Activated T-helper 17 cell treated with anti-CD3 and anti-CD28 coated beads, Interleukin-2, amount 50 U/mL, for 72 hours (primary cell): Measurements from ENCODE around the gene ARHGAP6. TPM values are rescaled to one million over a fixed set of nuclear protein-coding genes. Genes with fewer than 3 reads are reported as not detected.

Experiments
- ATAC-seq: fragments of 150-1000 bp; cut with Tn5 transposase; replicated peaks from 2 replicates; pipeline ENCODE4 v1.10.0; 2021; ENCODE audit warnings: mild to moderate bottlenecking, moderate library complexity
- H3K27ac Mint-ChIP-seq: one replicate; pipeline ENCODE4 v1.8.0; 2022; ENCODE audit warnings: mixed read lengths
- H3K27me3 Mint-ChIP-seq: one replicate; pipeline ENCODE4 v1.8.0; 2022; ENCODE audit warnings: mixed read lengths
- H3K36me3 Mint-ChIP-seq: one replicate; pipeline ENCODE4 v1.8.0; 2022; ENCODE audit warnings: low read depth, mild to moderate bottlenecking, mixed read lengths
- H3K4me1 Mint-ChIP-seq: one replicate; pipeline ENCODE4 v1.8.0; 2022; ENCODE audit warnings: mixed read lengths
- H3K4me3 Mint-ChIP-seq: one replicate; pipeline ENCODE4 v1.8.0; 2022; ENCODE audit warnings: mild to moderate bottlenecking, mixed read lengths
- H3K9me3 Mint-ChIP-seq: one replicate; pipeline ENCODE4 v1.8.0; 2022; ENCODE audit warnings: mixed read lengths
- total RNA-seq, 2 donors: library from RNA; stranded (reverse); gene quantifications; one replicate each; pipeline ENCODE4 v1.2.3, GENCODE V29; 2022

ARHGAP6 gene
- total RNA-seq, 2 donors from 2014 or later = not detected

DNA sequence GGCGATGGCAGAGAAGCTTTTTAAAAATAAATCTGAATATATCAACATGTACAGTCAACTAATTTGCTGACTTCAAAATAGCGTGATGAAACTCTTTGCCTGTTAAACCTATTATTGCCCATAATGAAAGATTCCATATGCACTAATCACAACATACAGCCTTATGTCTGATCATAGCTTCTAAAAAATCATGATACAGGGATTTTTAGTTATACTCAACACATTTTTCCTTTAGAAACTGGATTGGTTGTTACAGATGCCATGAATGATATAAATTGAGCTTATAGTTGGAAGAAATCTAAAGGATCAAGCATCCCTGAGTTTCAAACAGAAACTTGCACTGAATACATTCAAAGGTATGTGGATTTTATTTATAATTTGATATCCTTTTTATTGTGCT is 372.6 kb downstream of the ARHGAP6 start, which contains the start of gene AMELX:
AMELX (plus strand) TSS at position 301 of the 400 bp plus-strand sequence. CDS start 1,376 bp downstream, outside the sequence.
- H3K36me3 Mint-ChIP-seq = no peaks in the 10 kb centered on the region
- no peaks in the 10 kb centered on the region for H3K4me1 Mint-ChIP-seq
- no peak within 1 kb of the TSS for H3K27ac Mint-ChIP-seq
- no peak for ATAC-seq
- no peaks in the 10 kb centered on the region for H3K27me3 Mint-ChIP-seq
- H3K4me3 Mint-ChIP-seq = no peak within 1 kb of the TSS
- no peaks in the 10 kb centered on the region for H3K9me3 Mint-ChIP-seq

DNA sequence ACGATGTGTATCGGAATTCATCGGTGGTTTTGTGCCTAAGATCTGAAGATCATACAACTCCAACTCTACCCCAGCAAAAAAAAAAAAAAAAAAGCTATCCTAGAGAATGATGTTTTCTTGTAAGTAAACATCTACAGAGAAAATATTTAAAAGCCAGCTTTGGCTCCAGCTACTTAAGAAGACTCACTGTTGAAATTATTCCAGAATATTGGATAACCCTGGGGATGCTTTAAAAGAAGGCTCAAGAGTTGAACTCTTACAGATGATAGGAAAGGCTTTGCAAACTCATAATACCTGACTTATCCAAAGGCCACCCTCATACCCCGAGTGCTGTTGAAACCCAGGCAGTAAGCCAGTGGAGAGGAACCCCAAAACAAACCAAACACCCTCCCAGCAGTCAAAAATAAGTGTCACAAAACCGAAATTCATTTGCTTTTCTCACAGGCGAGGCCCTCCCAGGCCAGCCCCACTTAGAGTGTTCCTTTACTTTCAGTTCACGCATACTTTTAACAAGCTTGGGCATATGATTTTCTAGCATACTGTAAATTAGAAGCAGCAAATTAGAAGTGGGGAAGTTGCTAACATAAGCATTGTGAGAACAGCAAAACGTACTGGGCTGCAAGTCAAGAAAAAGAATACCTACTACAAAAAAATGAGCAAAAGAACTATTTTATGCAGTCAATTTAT is 375.2 kb downstream of the ARHGAP6 start:
- no peaks in the 10 kb centered on the region for H3K9me3 Mint-ChIP-seq
- no peaks in the 10 kb centered on the region for H3K27me3 Mint-ChIP-seq
- no peak for ATAC-seq
- H3K27ac Mint-ChIP-seq = no peak overlapping the region
- no peaks in the 10 kb centered on the region for H3K4me1 Mint-ChIP-seq
- H3K4me3 Mint-ChIP-seq = no peak overlapping the region
- H3K36me3 Mint-ChIP-seq = no peaks in the 10 kb centered on the region

DNA sequence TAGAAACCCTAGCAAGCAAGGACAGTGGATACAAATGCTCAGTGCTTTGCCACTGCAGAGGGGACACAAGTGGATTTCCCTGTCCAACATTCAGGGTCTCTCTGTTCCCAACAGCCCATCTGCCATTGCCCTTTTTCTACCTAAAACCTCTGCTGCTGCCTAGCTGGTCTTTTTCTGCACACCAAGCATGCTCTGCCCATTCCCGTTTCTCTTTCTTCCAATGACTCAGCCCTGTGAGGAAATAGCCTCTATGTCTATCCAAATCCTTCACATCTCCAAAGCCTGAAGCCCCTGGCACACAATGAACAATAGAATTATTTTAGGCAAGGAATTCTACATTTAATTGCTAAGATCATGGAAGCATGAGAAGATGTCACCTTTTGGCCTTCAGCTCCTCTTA is 378.2 kb downstream of the ARHGAP6 start:
- H3K4me1 Mint-ChIP-seq = no peaks in the 10 kb centered on the region
- no peaks in the 10 kb centered on the region for H3K36me3 Mint-ChIP-seq
- no peaks in the 10 kb centered on the region for H3K27me3 Mint-ChIP-seq
- H3K27ac Mint-ChIP-seq = no peak overlapping the region
- ATAC-seq = no peak
- H3K9me3 Mint-ChIP-seq = no peaks in the 10 kb centered on the region
- no peak overlapping the region for H3K4me3 Mint-ChIP-seq

DNA sequence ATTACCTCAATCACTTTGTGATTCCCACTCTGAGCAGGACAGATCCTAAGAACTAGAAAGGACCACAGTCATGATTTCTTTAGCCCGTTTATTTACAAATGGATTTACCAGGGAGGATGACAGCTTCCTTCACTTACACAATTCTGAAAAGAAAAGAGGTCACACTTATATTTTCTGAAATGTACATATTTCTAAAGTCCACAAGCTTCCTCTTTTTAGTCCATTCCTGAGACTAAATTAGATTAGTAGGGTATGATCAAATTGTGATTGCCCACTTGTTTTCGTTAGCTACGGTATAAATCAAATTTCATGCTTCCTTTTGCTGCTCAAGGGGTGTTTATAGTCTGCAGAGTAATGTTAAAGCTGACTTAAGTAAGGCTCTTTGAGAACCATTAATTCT is 380.1 kb downstream of the ARHGAP6 start:
- H3K4me1 Mint-ChIP-seq = no peaks in the 10 kb centered on the region
- H3K4me3 Mint-ChIP-seq = no peak overlapping the region
- ATAC-seq = no peak
- no peak overlapping the region for H3K27ac Mint-ChIP-seq
- H3K9me3 Mint-ChIP-seq = no peaks in the 10 kb centered on the region
- H3K27me3 Mint-ChIP-seq = no peaks in the 10 kb centered on the region
- H3K36me3 Mint-ChIP-seq = no peaks in the 10 kb centered on the region

DNA sequence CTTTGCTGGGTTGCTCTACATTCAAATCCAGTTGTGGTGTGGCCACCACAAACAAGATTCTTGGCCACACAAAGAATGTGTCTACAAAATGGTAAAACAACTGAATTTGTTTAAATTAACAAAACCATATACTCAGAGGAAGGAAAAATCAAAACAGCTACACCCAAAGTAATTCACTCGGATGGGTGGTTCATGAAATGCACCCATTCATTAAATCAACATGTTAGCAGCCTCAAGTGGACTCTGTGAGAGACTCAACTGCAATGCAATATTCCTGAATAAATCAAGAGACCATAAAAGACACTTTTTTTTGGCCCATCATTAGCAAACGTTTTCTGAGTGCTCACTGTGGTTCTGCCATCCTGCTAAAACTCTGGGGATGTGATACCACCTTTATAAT is 383.7 kb downstream of the ARHGAP6 start:
- no peak overlapping the region for H3K27ac Mint-ChIP-seq
- ATAC-seq = no peak
- H3K27me3 Mint-ChIP-seq = no peaks in the 10 kb centered on the region
- no peak overlapping the region for H3K4me3 Mint-ChIP-seq
- no peaks in the 10 kb centered on the region for H3K36me3 Mint-ChIP-seq
- no peaks in the 10 kb centered on the region for H3K9me3 Mint-ChIP-seq
- H3K4me1 Mint-ChIP-seq = no peaks in the 10 kb centered on the region

DNA sequence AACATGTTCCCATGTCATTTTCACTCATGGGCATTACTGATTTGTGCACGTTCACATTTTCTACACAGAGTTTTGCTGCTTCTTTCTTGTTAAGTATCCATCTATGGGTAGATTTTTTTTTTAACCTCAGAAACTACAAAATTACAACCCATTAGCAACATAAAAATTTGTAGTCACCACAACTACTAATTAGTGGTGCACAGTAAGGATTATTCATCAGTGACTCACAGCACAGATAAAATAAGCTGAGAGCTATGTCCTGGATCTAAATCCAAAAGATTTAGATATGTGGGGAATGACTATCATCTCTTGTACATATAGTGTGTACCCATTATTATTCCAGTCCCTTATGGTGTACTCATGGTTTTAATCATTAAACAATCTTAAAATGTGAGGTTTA is 392.2 kb downstream of the ARHGAP6 start:
- Mint-ChIP-seq H3K4me1 (no peaks in the 10 kb centered on the region), H3K27me3 (peaks cover 5% of the 10 kb centered on the region), H3K36me3 (no peaks in the 10 kb centered on the region), H3K4me3 (no peak overlapping the region), H3K9me3 (no peaks in the 10 kb centered on the region), H3K27ac (no peak overlapping the region)
- ATAC-seq = no peak

DNA sequence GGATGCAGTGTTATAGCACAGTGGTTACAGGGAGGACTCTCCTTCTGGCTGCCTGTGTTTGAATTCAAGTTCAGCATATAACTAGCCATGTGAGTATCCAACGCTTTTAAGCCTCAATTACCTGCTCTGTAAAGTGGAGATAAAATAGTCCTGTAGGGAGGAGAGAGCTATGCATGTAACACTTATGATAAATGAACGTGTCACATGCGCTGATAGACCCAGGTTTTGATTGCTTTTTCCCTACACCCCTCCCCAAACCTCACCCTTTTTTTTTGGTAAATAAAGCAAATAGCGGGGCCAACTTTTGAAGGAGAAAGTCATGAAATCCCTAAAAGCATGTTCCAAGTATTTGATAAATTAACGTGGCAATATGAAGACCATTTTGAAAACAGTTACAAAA is 392.9 kb downstream of the ARHGAP6 start:
- no peaks in the 10 kb centered on the region for H3K36me3 Mint-ChIP-seq
- H3K9me3 Mint-ChIP-seq = no peaks in the 10 kb centered on the region
- H3K4me1 Mint-ChIP-seq = no peaks in the 10 kb centered on the region
- H3K4me3 Mint-ChIP-seq = no peak overlapping the region
- H3K27ac Mint-ChIP-seq = no peak overlapping the region
- peaks cover 5% of the 10 kb centered on the region for H3K27me3 Mint-ChIP-seq
- ATAC-seq = no peak

DNA sequence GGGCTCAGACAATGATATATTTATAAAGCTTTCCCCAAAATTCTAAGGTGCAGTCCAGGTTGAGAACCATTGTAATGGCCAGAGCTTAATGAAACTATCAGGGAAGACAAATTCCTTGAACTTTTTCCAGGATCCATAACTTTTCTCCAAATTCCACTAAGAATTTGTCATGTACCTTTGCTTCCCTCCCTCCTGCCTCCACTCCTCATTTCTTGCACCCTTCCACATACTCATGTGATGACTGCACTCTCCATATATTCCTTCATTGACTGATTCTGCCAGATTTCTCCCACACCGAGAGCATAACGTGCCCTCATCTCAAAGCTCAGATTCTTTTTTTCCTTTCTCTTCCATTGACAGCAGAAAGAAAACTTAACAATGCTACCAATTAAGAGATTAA is 393.4 kb downstream of the ARHGAP6 start:
- no peak overlapping the region for H3K4me3 Mint-ChIP-seq
- no peaks in the 10 kb centered on the region for H3K9me3 Mint-ChIP-seq
- no peak for ATAC-seq
- H3K36me3 Mint-ChIP-seq = no peaks in the 10 kb centered on the region
- no peaks in the 10 kb centered on the region for H3K4me1 Mint-ChIP-seq
- peaks cover 5% of the 10 kb centered on the region for H3K27me3 Mint-ChIP-seq
- H3K27ac Mint-ChIP-seq = no peak overlapping the region

DNA sequence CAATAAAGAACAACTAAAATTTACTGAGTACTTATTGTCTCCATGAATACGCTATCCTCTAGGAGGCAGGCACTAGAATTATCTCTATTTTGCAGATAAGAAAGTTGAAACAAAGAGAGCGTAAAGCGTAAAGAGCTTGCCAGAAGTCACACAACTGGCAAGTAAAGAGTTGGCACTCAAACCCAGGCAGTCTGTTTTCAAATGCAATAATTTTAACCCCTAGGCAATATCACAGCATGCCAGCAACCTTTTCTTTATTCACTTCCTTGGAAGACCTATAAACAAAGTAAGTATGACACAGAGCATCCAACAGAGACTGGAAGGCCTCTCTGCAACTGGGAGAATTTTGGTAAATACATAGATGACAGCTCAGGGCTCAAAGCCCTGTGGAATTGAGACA is 395.7 kb downstream of the ARHGAP6 start:
- ATAC-seq = no peak
- no peaks in the 10 kb centered on the region for H3K27me3 Mint-ChIP-seq
- H3K4me1 Mint-ChIP-seq = no peaks in the 10 kb centered on the region

DNA sequence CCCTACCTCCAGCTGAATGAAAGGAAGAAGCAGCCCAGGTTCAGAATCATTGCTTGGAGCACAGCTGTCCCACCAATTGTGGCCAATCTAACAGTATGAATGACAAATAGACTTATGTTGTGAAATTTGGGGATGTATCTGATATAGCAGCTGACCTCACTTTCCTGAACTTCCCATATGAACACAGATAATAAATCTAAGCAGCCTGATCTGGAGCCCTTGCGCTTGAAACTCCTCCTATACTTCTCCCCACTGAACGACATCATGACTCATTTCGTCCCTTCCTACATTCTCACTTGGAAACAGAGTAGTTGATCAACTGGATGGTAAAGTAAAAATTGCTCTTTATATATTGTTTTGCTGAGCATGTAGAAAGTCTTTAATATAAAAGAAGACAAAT is 396.7 kb downstream of the ARHGAP6 start:
- Mint-ChIP-seq H3K27ac (no peak overlapping the region), H3K36me3 (no peaks in the 10 kb centered on the region)

More for the DNA sequence above, 395.7 kb downstream of the ARHGAP6 start:
- no peak overlapping the region for H3K4me3 Mint-ChIP-seq
- H3K27ac Mint-ChIP-seq = no peak overlapping the region
- H3K9me3 Mint-ChIP-seq = no peaks in the 10 kb centered on the region
- no peaks in the 10 kb centered on the region for H3K36me3 Mint-ChIP-seq

DNA sequence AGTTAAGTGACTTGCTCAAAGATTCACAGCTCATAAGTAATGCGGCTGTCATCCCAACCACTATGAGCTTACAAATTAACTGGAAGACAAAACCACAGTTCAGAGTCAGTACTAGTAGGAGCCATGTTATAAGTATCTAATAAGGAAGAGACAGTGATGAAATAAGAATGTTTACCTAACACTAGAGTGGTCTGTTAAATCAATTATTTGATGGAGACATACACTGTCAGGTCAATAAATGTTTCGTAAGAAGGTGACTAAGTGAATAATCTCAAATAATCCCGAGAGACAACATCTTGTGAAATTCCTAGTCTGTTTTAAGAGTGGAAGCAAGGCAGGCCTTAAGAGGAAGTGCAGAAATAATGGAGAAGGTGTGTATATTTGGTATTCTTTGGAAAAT is 398.3 kb downstream of the ARHGAP6 start:
- no peaks in the 10 kb centered on the region for H3K4me1 Mint-ChIP-seq
- H3K27ac Mint-ChIP-seq = no peak overlapping the region
- no peaks in the 10 kb centered on the region for H3K36me3 Mint-ChIP-seq
- H3K9me3 Mint-ChIP-seq = no peaks in the 10 kb centered on the region
- no peaks in the 10 kb centered on the region for H3K27me3 Mint-ChIP-seq
- ATAC-seq = no peak
- H3K4me3 Mint-ChIP-seq = no peak overlapping the region

More for the DNA sequence above, 396.7 kb downstream of the ARHGAP6 start:
- Mint-ChIP-seq H3K27me3 (no peaks in the 10 kb centered on the region), H3K4me1 (no peaks in the 10 kb centered on the region), H3K4me3 (no peak overlapping the region), H3K9me3 (no peaks in the 10 kb centered on the region)
- ATAC-seq = no peak

DNA sequence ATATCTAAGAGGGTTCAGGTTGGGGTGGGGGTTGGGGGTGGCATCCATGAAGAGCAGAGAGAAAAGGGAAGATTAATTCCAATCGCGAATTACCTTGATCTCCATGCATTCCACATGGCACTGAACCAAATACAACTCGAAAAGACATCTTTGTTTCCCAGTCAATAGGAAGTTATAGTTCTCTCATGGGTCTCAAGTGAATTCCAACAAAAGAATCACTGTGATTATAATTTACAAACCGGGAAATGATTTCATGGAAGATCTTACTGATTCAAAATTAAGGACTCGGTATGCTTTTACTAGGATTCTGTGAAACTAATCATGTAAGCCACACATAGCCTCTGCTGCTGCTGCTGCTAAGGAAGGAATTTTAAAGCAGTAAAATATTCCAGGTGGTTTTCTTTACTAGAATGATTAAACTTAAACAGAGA is 399.1 kb downstream of the ARHGAP6 start:
- no peaks in the 10 kb centered on the region for H3K9me3 Mint-ChIP-seq
- no peak for ATAC-seq
- no peak overlapping the region for H3K4me3 Mint-ChIP-seq
- no peaks in the 10 kb centered on the region for H3K4me1 Mint-ChIP-seq
- no peaks in the 10 kb centered on the region for H3K36me3 Mint-ChIP-seq
- no peak overlapping the region for H3K27ac Mint-ChIP-seq
- H3K27me3 Mint-ChIP-seq = no peaks in the 10 kb centered on the region

DNA sequence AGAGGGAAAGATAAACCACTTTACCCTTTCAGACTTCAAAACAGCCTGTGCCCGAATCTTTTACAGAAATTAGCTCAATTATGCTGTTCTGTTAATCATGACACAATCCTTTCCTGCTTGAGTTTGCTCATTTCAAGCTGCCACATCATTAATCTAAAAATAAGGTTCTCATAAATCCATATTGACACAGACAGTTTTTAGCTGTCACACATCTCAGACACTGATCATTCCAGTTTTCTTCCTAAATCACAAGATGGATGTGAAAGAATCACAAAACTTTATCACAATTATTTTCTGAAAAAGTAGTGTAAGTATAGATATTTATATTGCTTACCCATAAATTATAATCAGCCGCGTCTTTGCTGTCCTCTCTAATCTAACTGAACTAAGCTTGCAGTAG is 400.4 kb downstream of the ARHGAP6 start:
- no peak for ATAC-seq
- no peaks in the 10 kb centered on the region for H3K9me3 Mint-ChIP-seq
- no peak overlapping the region for H3K4me3 Mint-ChIP-seq
- H3K27me3 Mint-ChIP-seq = no peaks in the 10 kb centered on the region
- no peak overlapping the region for H3K27ac Mint-ChIP-seq
- H3K4me1 Mint-ChIP-seq = no peaks in the 10 kb centered on the region
- H3K36me3 Mint-ChIP-seq = no peaks in the 10 kb centered on the region

DNA sequence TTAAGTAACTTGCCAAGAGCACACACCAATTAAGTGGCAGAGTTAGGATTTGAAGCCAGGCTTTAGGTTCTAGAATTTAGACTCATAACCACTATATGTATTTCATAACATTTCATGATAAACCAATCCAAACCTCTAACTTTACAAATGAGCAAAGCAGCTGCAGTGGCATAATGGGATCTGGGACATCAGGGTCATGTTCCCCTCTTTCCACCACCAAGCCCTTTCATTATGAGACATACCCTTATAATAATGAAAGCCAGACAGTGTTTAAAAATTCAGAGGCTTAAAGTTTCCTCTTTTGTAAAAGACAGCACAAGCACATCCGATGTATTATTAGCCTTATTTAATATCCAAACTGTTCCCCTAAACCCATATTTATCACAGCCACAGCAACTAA is 400.8 kb downstream of the ARHGAP6 start:
- Mint-ChIP-seq H3K9me3 (no peaks in the 10 kb centered on the region), H3K27me3 (no peaks in the 10 kb centered on the region), H3K36me3 (no peaks in the 10 kb centered on the region), H3K4me3 (no peak overlapping the region), H3K27ac (no peak overlapping the region), H3K4me1 (no peaks in the 10 kb centered on the region)
- ATAC-seq = no peak

DNA sequence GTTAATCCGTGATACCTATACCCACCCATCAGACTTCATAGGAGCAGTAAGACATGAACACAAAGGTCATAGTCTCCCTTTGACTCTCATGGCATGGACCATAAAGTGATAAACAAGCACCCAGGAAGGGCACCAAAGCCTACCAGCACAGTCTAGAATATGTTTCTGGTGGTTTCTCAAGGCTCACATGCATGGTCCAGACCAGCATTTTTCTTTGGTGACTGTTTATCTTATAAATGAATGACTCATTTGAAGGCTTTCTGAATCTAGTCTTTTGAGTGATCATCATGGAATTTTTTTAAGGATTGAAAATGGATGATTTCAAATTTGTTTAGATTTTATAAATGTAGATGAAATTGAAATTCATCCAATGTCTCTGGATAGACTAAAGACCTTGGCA is 404.5 kb downstream of the ARHGAP6 start:
- Mint-ChIP-seq H3K27me3 (no peaks in the 10 kb centered on the region), H3K4me3 (no peak overlapping the region), H3K36me3 (no peaks in the 10 kb centered on the region)

DNA sequence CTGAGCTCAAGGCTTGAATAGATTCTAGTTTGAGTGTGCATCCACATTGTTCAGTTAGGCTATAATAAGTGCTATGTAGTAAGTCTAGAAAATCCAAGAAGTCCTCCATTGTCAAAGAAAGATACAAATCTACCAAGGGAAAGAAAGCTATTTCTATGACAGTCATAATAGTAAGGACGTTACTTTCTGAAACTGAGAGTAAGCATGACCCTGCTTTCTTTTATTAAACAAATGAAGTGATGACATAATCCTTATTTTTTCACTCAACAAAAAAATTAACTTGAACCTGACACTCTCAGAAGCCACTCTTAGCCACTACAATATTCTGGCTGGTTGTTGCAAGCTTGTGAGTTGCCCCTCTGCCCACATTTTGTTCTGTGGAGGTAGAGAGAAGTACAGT is 406.3 kb downstream of the ARHGAP6 start:
- Mint-ChIP-seq H3K27me3 (no peaks in the 10 kb centered on the region), H3K4me3 (no peak overlapping the region), H3K36me3 (no peaks in the 10 kb centered on the region), H3K4me1 (no peaks in the 10 kb centered on the region), H3K27ac (no peak overlapping the region), H3K9me3 (no peaks in the 10 kb centered on the region)
- no peak for ATAC-seq

More for the DNA sequence above, 404.5 kb downstream of the ARHGAP6 start:
- no peaks in the 10 kb centered on the region for H3K9me3 Mint-ChIP-seq
- no peak for ATAC-seq
- no peak overlapping the region for H3K27ac Mint-ChIP-seq
- no peaks in the 10 kb centered on the region for H3K4me1 Mint-ChIP-seq
